Parathyroid adenoma (tissue), 2 donors: ENCODE data around the gene ELOVL5.

ENCODE experiments used
- H2AFZ ChIP-seq: fragments of 300-600 bp; sonication (generic); one replicate; pipeline ENCODE4 v1.7.0; 2017; ENCODE audit warnings: antibody characterized with exemption, mild to moderate bottlenecking
- H3K27ac ChIP-seq: fragments of 300-600 bp; sonication (generic); one replicate; pipeline ENCODE4 v1.7.0; 2017
- H3K27me3 ChIP-seq: fragments of 300-600 bp; sonication (generic); one replicate; pipeline ENCODE4 v1.7.0; 2017; ENCODE audit warnings: low read length; ENCODE audit not compliant: control insufficient read depth, insufficient read depth
- H3K36me3 ChIP-seq: fragments of 300-600 bp; sonication (generic); one replicate; pipeline ENCODE4 v1.7.0; 2017; ENCODE audit warnings: low read length; ENCODE audit not compliant: control insufficient read depth, insufficient read depth
- H3K4me1 ChIP-seq: fragments of 300-600 bp; sonication (generic); one replicate; pipeline ENCODE4 v1.7.0; 2017; ENCODE audit warnings: control low read depth
- H3K4me2 ChIP-seq: fragments of 300-600 bp; sonication (generic); one replicate; pipeline ENCODE4 v1.7.0; 2017; ENCODE audit warnings: low read length
- H3K4me3 ChIP-seq: fragments of 300-600 bp; sonication (generic); one replicate; pipeline ENCODE4 v1.7.0; 2017; ENCODE audit warnings: low read depth, low read length
- H3K79me2 ChIP-seq: fragments of 300-600 bp; sonication (generic); one replicate; pipeline ENCODE4 v1.7.0; 2017; ENCODE audit warnings: control low read depth
- H3K9ac ChIP-seq: fragments of 300-600 bp; sonication (generic); one replicate; pipeline ENCODE4 v1.7.0; 2017; ENCODE audit warnings: mild to moderate bottlenecking
- H3K9me3 ChIP-seq: fragments of 300-600 bp; sonication (generic); one replicate; pipeline ENCODE4 v1.7.0; 2017; ENCODE audit warnings: low read length; ENCODE audit not compliant: control insufficient read depth
- CTCF ChIP-seq: fragments of 300-600 bp; sonication (generic); IDR thresholded peaks from one replicate; pipeline ENCODE4 v1.7.0; 2017; ENCODE audit warnings: antibody characterized with exemption, mild to moderate bottlenecking
- donor health status: primary hyperparathyroidism.

Gene ELOVL5

GRCh38 chr6:53241938-53242337, 106.8 kb downstream of the ELOVL5 start:
- Histone ChIP-seq H3K36me3 (no peaks in the 10 kb centered on the region), H3K27ac (no peak overlapping the region), H3K4me2 (no peak overlapping the region), H3K27me3 (no peaks in the 10 kb centered on the region), H3K4me3 (no peak overlapping the region), H3K79me2 (no peaks in the 10 kb centered on the region), H2AFZ (no peak overlapping the region), H3K4me1 (no peaks in the 10 kb centered on the region), H3K9me3 (no peaks in the 10 kb centered on the region), H3K9ac (no peak overlapping the region)
- TF ChIP-seq CTCF: no peak

GRCh38 chr6:53240761-53241160, 108.0 kb downstream of the ELOVL5 start:
- Histone ChIP-seq H3K36me3 (no peaks in the 10 kb centered on the region), H2AFZ (no peak overlapping the region), H3K4me3 (no peak overlapping the region), H3K4me1 (no peaks in the 10 kb centered on the region), H3K9ac (no peak overlapping the region), H3K79me2 (no peaks in the 10 kb centered on the region), H3K4me2 (no peak overlapping the region), H3K9me3 (no peaks in the 10 kb centered on the region), H3K27ac (no peak overlapping the region), H3K27me3 (no peaks in the 10 kb centered on the region)
- TF ChIP-seq CTCF: no peak

- Histone ChIP-seq H3K9ac (no peak overlapping the region), H3K27ac (no peak overlapping the region), H3K9me3 (no peaks in the 10 kb centered on the region), H3K4me1 (no peaks in the 10 kb centered on the region), H3K79me2 (no peaks in the 10 kb centered on the region), H2AFZ (no peak overlapping the region), H3K4me3 (no peak overlapping the region), H3K36me3 (no peaks in the 10 kb centered on the region), H3K27me3 (no peaks in the 10 kb centered on the region), H3K4me2 (no peak overlapping the region)
- no peak for TF ChIP-seq CTCF
These were observed 108.6 kb downstream of the ELOVL5 start for GRCh38 chr6:53240139-53240538.

- Histone ChIP-seq H3K36me3 (no peaks in the 10 kb centered on the region), H3K27ac (no peak overlapping the region), H3K9me3 (no peaks in the 10 kb centered on the region), H3K4me3 (no peak overlapping the region), H3K79me2 (no peaks in the 10 kb centered on the region), H3K4me1 (no peaks in the 10 kb centered on the region), H3K4me2 (no peak overlapping the region), H2AFZ (no peak overlapping the region), H3K9ac (no peak overlapping the region), H3K27me3 (no peaks in the 10 kb centered on the region)
- TF ChIP-seq CTCF: no peak
These were observed 109.2 kb downstream of the ELOVL5 start for GRCh38 chr6:53239526-53239925.

GRCh38 chr6:53238311-53238710, 110.4 kb downstream of the ELOVL5 start:
- H3K79me2 ChIP-seq: no peaks in the 10 kb centered on the region
- TF ChIP-seq CTCF: no peak
- H2AFZ ChIP-seq: no peak overlapping the region
- no peak overlapping the region for H3K27ac ChIP-seq
- H3K36me3 ChIP-seq: no peaks in the 10 kb centered on the region
- no peak overlapping the region for H3K4me3 ChIP-seq
- H3K9me3 ChIP-seq: no peaks in the 10 kb centered on the region
- no peaks in the 10 kb centered on the region for H3K27me3 ChIP-seq
- H3K4me2 ChIP-seq: no peak overlapping the region
- H3K9ac ChIP-seq: no peak overlapping the region
- no peaks in the 10 kb centered on the region for H3K4me1 ChIP-seq
